OCI-LY1 (cell line): ENCODE measurements around the gene MT1A.

Experiments used
- CTCF ChIP-seq: fragments of 200-600 bp; sonication (generic), shearing (Covaris generic); IDR thresholded peaks from 2 replicates; pipeline ENCODE4 v1.5.1; 2017; ENCODE audit warnings: mild to moderate bottlenecking, antibody characterized with exemption, low read length, moderate library complexity, mixed read lengths
- EZH2 ChIP-seq: fragments of 200-600 bp; sonication (generic), shearing (Covaris generic); IDR thresholded peaks from 2 replicates; pipeline ENCODE4 v1.8.0; 2017; ENCODE audit warnings: borderline replicate concordance, mixed run types, mild to moderate bottlenecking, antibody characterized with exemption, low read length, moderate library complexity, mixed read lengths

DNA sequence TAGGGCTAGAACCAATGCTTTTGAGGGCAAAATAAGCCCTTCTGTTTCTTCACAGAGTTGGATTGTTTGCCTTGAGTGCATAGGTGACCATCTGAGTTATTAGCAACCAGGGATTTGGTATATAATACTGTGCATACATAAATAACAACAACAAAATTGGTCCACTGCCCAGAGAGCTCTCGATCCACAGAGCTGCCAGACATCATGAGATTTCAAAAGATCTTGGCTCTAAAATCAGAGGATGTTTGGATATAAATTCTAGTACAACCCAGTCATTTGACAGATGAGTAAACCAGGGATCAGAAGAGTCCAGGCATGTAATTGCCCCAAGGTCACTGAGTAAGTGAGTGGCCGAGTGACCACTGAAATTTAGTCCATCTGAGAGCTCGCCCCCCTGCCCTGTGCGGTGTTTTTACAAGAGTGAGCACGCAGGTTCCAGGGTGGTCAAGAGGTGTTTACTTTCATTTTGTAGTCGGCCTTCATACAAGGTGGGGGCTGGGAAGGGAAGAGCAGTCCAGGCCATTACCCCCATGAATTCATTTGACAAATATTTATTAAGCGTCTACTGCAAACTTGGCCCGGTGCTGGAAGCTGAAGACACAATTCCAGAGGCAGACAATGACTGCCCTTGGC lies 31.9 kb upstream of the MT1A start:
- TF ChIP-seq CTCF = no peak
- TF ChIP-seq EZH2 = no peak
